Measurements from ENCODE around the gene FZR1.
"Not testable (repeated sequence)": the region's sequence is repeated elsewhere in the genome, so short reads cannot be mapped to it uniquely, and the experiment has no call there.

Gene FZR1

DNA sequence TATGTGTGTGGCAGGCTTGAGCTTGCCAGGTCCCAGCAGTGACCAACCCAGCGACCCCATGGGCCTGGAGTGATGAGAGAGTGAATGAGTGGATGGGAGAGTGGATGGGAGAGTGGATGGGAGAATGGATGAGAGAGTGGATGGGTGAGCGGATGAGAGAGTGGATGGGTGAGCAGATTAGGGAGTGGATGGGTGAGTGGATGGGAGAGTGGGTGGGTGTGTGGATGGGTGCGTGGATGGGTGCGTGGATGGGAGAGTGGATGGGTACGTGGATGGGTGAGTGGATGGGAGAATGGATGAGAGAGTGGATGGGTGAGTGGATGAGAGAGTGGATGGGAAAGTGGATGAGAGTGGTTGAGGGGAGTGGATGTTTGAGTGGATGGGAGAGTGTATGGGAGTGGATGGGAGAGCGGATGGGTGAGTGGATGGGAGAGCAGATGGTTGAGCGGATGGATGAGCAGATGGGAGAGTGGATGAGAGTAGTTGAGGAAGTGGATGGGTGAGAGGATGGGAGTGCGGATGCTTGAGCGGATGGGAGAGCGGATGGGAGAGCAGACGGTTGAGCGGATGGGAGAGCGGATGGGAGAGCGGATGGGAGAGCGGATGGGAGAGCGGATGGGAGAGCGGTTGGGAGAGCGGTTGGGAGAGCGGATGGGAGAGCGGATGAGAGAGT lies 22.6 kb downstream of the FZR1 start:
- DNase-seq (ENCODE audit: low spot score), result no peak

DNA sequence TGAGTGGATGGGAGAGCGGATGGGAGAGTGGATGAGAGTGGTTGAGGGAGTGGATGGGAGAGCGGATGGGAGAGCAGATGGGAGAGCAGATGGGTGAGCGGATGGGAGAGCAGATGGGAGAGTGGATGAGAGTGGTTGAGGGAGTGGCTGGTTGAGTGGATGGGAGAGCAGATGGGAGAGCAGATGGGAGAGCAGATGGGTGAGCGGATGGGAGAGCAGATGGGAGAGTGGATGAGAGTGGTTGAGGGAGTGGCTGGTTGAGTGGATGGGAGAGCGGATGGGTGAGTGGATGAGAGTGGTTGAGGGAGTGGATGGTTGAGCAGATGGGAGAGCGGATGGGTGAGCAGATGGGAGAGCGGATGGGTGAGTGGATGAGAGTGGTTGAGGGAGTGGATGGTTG lies 23.2 kb downstream of the FZR1 start:
- not testable (repeated sequence) for DNase-seq (ENCODE audit: low spot score)

DNA sequence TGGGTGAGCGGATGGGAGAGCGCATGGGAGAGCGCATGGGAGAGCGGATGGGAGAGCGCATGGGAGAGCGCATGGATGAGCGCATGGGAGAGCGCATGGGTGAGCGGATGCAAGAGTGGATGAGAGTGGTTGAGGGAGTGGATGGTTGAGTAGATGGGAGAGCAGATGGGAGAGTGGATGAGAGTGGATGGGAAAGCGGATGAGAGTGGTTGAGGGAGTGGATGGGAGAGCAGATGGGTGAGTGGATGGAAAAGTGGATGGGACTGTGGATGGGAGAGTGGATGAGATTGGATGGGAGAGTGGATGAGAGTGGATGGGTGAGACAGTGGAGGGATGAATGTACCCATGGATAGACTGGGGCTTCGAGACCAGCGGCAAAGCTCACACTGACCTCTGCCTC lies 24.3 kb downstream of the FZR1 start:
- no peak for DNase-seq (ENCODE audit: low spot score)

DNA sequence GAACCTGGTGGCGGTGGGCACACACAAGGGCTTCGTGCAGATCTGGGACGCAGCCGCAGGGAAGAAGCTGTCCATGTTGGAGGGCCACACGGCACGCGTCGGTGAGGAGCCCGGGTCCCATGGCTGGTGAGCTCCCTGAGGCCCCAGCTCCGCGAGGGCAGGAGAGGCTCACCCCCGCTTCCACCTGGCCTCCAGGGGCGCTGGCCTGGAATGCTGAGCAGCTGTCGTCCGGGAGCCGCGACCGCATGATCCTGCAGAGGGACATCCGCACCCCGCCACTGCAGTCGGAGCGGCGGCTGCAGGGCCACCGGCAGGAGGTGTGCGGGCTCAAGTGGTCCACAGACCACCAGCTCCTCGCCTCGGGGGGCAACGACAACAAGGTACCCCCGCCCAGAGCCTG lies 25.6 kb downstream of the FZR1 start:
- no peak for DNase-seq (ENCODE audit: low spot score)

DNA sequence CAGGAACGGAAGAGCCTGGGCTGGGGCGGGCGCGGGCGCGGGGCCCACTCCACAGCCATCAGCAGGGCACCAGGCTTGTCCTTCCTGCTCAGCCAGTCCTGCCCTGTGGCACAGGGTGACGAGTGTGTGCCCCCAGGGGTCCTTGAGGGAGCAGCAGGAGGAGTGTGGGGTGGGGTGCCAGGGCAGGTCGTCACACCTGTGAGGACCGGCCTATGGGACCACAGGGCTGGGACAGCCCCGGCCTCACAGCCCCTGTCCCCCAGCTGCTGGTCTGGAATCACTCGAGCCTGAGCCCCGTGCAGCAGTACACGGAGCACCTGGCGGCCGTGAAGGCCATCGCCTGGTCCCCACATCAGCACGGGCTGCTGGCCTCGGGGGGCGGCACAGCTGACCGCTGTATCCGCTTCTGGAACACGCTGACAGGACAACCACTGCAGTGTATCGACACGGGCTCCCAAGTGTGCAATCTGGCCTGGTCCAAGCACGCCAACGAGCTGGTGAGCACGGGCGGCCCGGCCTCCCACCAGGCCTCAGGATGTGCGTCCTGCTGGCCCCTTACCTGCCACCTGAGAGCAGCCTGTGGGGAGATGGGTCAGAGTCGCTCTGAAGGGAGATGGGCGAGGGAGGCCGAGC lies 26.2 kb downstream of the FZR1 start:
- no peak for DNase-seq (ENCODE audit: low spot score)

DNA sequence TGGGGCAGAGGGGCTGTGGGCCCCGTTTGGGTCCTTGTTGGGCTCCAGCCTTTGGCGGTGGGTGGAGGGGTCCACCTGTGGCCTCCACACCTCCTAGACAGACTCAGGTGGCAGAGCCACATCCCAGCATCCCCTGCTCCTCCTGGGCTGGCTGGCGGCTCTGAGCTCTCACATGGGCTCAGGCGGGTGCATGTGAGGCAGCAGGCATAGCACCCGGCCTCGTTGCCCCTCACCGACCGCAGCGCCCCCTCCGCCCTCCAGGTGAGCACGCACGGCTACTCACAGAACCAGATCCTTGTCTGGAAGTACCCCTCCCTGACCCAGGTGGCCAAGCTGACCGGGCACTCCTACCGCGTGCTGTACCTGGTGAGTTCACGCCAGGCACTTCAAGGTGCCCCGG lies 26.9 kb downstream of the FZR1 start:
- no peak for DNase-seq (ENCODE audit: low spot score)

DNA sequence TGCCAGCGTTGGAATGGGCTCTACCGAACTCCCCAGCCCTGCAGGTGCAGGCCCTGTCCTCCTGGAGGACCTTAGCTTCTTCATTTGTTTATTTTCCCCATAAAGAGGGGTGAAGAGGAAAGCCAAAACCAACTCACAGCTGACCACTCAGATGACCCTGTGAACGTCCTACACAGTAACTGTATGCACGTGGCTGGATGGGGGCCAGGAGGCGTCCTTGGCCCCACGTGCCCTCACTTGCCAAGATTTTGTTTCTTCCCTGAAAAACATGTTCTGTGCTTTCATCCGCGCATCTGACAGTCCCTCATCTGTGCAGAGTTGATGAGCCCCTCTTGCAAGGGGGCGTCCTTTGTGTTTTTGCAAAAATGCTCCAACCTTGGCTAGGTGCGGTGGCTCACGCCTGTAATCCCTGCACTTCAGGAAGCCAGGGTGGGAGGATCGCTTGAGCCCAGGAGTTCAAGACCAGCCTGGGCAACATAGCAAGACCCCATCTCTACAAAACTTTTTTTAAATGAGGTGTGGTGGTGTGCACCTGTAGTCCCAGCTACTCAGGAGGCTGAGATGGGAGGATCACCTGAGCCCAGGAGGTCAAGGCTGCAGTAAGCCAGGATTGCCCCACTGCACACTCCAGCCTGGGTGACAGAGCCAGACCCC lies 27.6 kb downstream of the FZR1 start:
- DNase-seq (ENCODE audit: low spot score), result no peak

DNA sequence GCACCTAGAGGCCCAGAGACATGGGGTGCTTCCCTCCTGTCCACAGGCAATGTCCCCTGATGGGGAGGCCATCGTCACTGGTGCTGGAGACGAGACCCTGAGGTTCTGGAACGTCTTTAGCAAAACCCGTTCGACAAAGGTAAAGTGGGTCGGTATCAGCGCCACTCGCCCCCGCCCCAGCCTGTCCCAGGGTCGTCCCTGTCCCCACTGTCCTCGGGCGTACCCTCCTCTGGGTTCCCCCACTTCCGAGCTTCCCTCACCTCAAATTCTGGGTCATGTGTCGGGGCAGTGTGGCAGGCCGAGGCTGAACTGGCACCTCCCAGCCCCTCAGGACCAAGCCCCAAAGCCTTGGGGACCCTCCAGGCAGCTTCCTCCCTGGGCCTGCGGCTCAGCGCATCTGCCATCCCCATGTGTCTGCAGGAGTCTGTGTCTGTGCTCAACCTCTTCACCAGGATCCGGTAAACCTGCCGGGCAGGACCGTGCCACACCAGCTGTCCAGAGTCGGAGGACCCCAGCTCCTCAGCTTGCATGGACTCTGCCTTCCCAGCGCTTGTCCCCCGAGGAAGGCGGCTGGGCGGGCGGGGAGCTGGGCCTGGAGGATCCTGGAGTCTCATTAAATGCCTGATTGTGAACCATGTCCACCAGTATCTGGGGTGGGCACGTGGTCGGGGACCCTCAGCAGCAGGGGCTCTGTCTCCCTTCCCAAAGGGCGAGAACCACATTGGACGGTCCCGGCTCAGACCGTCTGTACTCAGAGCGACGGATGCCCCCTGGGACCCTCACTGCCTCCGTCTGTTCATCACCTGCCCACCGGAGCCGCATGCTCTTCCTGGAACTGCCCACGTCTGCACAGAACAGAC lies 28.5 kb downstream of the FZR1 start:
- no peak for DNase-seq (ENCODE audit: low spot score)

DNA sequence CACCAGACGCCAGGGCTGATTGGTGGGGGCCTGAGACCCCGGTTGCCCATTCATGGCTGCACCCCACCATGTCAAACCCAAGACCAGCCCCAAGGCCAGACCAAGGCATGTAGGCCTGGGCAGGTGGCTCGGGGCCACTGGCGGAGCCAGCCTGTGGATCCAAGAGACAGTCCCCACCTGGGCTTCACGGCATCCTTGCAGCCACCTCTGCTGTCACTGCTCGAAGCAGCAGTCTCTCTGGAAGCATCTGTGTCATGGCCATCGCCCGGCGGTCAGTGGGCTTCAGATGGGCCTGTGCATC lies 29.1 kb downstream of the FZR1 start:
- DNase-seq (ENCODE audit: low spot score), result no peak

DNA sequence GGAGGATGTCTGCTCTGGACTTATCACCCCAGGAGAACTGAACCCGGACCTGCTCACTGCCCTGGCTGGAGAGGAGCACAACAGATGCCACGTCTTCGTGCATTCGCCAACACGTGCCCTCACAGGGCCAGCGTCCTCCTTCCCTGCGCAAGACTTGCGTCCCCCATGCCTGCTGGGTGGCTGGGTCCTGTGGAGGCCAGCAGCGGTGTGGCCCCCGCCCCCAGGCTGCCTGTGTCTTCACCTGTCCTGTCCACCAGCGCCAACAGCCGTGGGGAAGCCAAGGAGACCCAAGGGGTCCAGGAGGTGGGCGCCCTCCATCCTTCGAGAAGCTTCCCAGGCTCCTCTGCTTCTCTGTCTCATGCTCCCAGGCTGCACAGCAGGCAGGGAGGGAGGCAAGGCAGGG lies 29.5 kb downstream of the FZR1 start:
- no peak for DNase-seq (ENCODE audit: low spot score)

DNA sequence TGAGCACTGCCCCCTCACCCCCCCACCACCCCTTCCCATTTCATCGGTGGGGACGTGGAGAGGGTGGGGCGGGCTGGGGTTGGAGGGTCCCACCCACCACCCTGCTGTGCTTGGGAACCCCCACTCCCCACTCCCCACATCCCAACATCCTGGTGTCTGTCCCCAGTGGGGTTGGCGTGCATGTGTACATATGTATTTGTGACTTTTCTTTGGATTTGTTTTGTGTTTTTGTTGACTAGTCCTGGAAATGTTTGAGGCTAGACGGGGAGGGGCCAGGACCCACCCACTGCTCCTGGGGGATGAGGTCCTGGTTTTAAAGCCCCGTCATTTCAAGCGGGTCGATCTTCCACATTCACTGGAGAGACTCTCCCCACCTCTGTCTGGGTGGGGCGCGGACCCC lies 29.9 kb downstream of the FZR1 start:
- DNase-seq (ENCODE audit: low spot score), result no peak

DNA sequence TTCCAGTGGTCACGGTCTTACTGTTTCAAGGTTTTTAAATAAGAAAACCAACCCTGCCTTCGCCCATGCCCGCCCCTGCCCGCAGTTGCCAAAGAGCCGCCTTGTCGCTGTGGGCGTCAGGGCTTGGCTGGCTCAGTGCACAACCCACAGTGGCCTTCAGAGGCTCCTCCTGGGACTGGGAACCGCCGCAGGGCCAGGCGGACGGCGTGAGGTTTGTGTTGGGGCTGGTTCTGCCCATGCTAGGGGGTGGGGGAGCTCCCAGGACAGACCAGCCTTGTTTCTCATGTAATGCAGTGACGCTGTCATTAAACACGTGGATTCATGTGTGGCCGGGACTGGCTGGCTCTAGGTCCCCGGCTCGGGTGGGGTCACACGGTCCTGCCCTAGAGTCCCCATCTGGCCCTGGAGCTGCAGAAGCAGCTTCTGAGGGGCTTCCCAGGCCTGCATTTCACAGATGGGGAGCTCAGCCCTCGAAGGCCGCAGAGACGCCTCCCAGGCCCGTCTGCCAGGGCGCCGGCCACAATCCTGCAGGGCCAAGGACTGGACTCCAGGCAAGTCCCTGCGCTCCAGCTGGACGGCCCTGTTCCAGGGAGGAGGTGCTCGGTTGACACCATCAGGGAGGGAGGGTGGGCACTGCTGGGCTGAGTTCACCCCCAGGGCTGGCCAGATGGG lies 30.5 kb downstream of the FZR1 start:
- no peak for DNase-seq (ENCODE audit: low spot score)

DNA sequence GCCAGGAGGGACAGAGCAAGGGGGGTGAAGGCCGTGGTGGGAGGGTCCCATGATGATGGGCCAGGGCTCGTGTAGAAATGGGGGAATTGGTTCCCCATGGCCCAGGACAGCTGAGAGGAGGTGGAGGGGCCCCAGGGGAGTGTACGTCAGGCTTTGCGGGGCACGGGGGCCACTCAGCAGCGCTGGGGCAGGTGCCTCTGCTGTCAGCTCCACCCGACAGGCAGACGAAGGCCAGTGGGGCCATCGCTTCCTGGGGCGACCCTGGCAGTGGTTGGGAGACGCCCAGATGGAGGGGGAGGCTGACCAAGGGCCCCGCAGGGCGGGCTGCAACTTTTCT lies 31.0 kb downstream of the FZR1 start:
- no peak for DNase-seq (ENCODE audit: low spot score)

DNA sequence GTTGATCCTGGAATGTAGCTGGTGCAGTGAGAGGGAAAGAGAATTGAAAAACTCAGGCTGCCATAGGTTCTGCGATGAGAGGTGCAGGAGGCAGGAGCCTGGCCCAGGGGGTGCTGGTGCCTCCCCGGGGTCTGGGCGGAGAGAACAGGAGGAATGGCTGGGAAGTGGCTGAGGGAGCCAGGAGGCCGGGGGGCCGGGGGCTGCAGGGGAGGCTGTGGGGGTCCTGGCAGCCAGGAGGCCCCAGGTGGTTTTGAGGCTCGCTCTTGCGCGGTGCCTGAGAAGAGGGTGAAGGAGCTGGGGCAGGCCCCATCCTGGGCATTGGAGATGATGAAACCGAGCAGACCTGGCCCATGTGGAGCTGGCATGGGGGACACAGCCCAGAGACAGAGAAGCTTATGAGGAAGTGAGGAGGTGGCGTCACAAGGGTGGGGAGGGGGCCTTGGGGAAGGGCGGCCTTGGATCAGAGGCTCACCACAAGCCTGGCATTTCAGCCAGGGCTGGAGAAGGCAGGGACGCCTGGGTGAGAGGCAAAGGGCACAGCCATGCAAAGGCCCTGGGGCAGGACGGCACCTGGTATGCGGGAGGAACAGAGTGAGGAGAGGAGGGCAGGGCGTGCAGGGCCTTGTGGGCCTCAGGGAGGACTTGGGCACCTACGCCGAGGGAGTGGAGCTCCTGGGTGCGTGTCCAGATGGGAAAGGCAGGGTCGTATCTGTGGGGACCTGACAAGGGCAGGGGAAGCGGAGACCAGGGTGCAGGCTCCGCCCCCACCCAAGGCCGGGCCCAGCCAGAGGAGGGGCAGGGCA lies 31.5 kb downstream of the FZR1 start:
- DNase-seq (ENCODE audit: low spot score), result no peak

DNA sequence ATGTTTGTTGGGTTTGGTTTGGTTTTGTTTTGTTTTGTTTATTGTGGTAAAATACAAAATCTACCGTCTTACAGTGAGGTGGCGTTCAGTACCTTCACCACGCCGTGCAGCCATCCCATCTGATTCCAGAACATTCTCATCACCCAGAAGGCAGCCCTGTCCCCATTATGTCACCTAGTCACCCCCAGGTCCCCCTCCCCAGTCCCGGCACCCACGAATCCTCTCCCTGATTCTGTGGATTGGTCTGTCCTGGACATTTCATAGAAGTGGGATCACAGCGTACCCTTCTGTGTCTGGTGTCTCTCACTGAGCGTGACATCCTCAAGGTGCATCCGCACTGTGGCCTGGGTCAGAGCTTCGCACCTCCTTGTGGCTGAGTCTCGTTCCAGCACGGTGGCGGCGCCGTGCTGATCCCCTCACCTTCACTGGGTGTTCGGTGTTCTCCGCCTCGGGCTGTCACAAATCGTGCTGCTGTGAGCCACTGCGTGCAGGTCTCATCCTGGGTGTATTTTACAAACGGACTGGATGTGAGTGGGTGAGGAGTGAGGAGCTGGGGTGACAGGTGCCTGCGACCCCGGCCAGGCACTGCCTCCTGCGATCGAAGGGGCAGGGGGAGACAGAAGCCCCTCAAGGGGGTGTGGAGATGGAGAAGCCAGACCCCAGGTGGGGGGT lies 32.3 kb downstream of the FZR1 start:
- no peak for DNase-seq (ENCODE audit: low spot score)

DNA sequence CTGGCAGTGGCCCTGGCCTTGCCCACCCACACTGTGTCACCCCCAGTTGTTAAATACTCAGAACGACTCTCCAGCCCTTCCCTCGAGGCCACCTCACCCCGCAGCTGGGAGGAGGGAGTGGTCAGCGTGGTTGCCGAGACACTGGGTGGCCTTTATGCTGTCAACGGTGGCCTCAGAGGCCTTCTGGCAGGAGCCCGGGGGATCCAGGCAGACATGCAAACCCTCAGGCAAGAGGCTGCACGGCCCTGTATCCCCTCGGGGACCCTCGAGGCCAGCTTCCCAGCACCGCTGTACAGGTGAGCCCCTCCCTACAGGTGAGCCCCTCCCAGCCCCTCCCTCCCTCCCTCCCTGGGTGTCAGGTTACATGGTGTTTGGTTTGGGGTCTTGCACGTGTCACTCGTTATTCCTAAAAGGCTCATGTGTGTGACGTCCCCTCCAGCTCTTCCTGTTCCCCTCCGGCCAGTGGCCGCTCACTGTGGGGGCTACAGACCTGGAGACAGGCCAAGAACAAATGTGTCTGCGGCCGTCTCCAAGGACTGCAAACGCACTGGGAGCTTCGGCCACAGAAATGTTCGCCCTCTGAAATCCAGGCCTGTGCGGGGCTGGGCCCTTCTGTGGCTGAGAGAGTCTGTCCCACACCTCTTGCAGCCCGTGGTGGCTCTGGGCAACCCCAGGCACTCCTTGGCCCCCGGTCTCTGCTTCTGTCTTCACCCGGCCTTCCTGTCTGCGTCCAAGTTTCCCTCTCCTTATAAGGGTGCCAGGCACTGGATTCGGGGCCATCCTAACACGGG lies 33.0 kb downstream of the FZR1 start, which contains the start of gene TEKTIP1:
Gene TEKTIP1, plus strand, starts transcription at position 210 of the 791 bp plus-strand sequence. Its CDS starts 4 bp downstream, at position 214.
- DNase-seq (ENCODE audit: low spot score), result no peak

DNA sequence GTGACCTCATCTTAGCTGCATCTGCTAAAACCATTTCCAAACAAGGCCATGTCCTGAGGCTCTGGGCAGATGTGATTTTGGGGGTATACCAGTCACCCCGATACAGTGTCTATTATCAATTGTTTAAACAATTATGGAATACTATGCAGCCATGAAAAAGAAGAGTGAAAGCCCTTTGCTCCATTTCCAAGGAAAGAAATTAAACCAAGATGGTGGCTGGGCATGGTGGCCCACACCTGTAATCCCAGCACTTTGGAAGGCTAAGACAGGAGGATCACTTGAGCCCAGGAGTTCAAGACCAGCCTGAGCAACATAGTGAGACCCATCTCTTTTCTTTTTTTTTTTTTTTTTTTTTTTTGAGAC lies 33.6 kb downstream of the FZR1 start:
- DNase-seq (ENCODE audit: low spot score), result no peak

DNA sequence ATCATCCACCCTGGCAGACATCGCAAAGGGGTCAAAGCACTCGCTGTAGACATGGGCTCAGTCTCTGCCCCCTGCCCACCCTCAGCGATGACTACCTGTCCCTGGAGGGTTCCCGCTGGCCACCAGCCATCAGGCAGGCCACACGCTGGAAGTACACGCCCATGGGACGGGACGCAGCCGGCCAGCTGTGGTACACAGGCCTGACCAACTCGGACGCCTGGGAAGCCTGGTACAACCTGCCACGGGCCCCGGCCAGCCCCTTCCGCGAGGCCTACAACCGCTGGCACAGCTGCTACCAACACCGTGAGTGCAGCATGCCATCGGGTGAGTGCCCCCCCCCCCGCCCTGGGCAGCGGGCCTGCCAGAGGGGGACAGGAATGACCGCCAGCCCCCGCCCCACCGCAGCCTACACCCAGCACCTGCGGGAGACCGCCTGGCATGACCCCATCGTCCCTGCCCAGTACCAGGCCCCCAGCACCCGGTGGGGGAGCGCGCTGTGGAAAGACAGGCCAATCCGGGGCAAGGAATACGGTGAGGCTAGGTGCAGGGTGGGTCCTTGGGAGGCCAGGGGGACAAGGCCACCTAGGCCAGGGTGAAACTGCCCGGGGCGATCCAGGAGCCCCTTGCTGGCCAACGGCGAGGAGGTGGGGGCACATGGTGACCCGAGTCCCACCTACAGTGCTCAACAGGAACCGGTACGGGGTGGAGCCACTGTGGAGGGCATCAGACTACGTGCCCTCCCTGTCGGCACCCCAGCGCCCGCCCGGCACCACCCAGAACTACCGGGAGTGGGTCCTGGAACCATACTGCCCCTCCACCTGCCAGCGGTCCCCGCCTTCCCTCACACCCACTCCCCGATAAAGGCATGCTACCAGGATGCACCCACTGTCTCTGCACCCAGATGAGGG lies 37.3 kb downstream of the FZR1 start:
- no peak for DNase-seq (ENCODE audit: low spot score)

DNA sequence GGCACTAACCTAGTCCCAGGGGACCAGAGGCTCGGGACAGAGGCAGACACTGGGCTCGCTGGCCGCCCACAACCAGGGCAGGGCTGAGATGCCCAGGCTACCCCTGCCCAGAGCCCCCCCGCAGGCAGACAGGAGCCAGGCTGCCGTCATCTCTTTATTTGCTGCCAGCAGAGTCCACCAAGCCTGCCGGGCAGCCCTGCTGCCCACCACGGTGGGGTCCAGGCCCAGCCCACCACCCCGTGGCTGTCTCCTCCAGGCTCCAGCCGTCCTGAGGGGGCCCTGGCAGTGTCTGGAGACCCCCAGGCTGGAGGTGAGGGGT lies 37.9 kb downstream of the FZR1 start:
- DNase-seq (ENCODE audit: low spot score), result no peak

All from SK-N-DZ (cell line).